ENCODE results near the gene POLR2E.

Gene POLR2E

GRCh38 chr19:1108291-1109031, 13.3 kb upstream of the POLR2E start:
- H3K36me3 ChIP-seq, result peaks cover 75% of the 10 kb centered on the region
- no peak overlapping the region for H3K27ac ChIP-seq
- H3K9me3 ChIP-seq, result no peaks in the 10 kb centered on the region
- H3K4me1 ChIP-seq (ENCODE audit: control insufficient read depth in 1 of 2, insufficient read depth in 1 of 2, low read depth in 1 of 2, low read length in 1 of 2), result peaks cover 28 to 39% of the 10 kb centered on the region in 2 experiments
- TF ChIP-seq CTCF (IDR thresholded peaks at IDR 0.05), result no peak
- no peaks in the 10 kb centered on the region for H3K27me3 ChIP-seq
- H3K4me3 ChIP-seq (ENCODE audit: low read depth in 1 of 2, low read length in 1 of 2), result no peak overlapping the region

GRCh38 chr19:1107661-1108261, 12.6 kb upstream of the POLR2E start:
- peaks cover 68% of the 10 kb centered on the region for H3K36me3 ChIP-seq
- H3K27me3 ChIP-seq, result no peaks in the 10 kb centered on the region
- no peak overlapping the region for H3K4me3 ChIP-seq (ENCODE audit: low read depth in 1 of 2, low read length in 1 of 2)
- H3K27ac ChIP-seq, result no peak overlapping the region
- no peaks in the 10 kb centered on the region for H3K9me3 ChIP-seq
- H3K4me1 ChIP-seq (ENCODE audit: control insufficient read depth in 1 of 2, insufficient read depth in 1 of 2, low read depth in 1 of 2, low read length in 1 of 2), result peaks cover 33 to 42% of the 10 kb centered on the region in 2 experiments
- TF ChIP-seq CTCF (IDR thresholded peaks at IDR 0.05), result no peak

GRCh38 chr19:1106841-1107660, 11.9 kb upstream of the POLR2E start:
- Histone ChIP-seq H3K4me3 (ENCODE audit: low read depth in 1 of 2, low read length in 1 of 2) (no peak overlapping the region), H3K27me3 (no peaks in the 10 kb centered on the region), H3K36me3 (peaks cover 61% of the 10 kb centered on the region), H3K4me1 (ENCODE audit: control insufficient read depth in 1 of 2, insufficient read depth in 1 of 2, low read depth in 1 of 2, low read length in 1 of 2) (peaks cover 41 to 49% of the 10 kb centered on the region in 2 experiments), H3K9me3 (no peaks in the 10 kb centered on the region), H3K27ac (peak overlapping the region; percentile 55)
- no peak for TF ChIP-seq CTCF (IDR thresholded peaks at IDR 0.05)

GRCh38 chr19:1105873-1106840, 11.0 kb upstream of the POLR2E start:
- Histone ChIP-seq H3K4me1 (ENCODE audit: control insufficient read depth in 1 of 2, insufficient read depth in 1 of 2, low read depth in 1 of 2, low read length in 1 of 2) (peaks cover 50 to 58% of the 10 kb centered on the region in 2 experiments), H3K27me3 (no peaks in the 10 kb centered on the region), H3K4me3 (ENCODE audit: low read depth in 1 of 2, low read length in 1 of 2) (no peak overlapping the region), H3K36me3 (peaks cover 52% of the 10 kb centered on the region), H3K9me3 (no peaks in the 10 kb centered on the region), H3K27ac (peak overlapping the region; percentile 55)
- no peak for TF ChIP-seq CTCF (IDR thresholded peaks at IDR 0.05)
